Upper lobe of left lung (tissue), 6 donors: ENCODE measurements around the gene NPPC. TPM values are rescaled to one million over a fixed set of nuclear protein-coding genes. Genes with fewer than 3 reads are reported as not detected.
A peak's percentile ranks its signal among the peaks of the same experiment; 100 is the strongest.

Experiments used
- ATAC-seq, 2 donors: fragments of 200-7000 bp; cut with Tn5 transposase; one replicate each; pipeline ENCODE4 v1.9.1; 2022; ENCODE audit warnings: mild to moderate bottlenecking in 2 of 2, moderate library complexity in 2 of 2; ENCODE audit not compliant: low FRiP score in 2 of 2
- DNase-seq, 2 donors: peaks; one replicate each; pipeline ENCODE4 v3.0.0-alpha.2; 2019 to 2020
- H3K27ac ChIP-seq, 4 donors: fragments of 200-600 bp; sonication (generic); one replicate each; pipeline ENCODE4 v1.5.1; 2016 to 2019
- H3K27me3 ChIP-seq, 4 donors: fragments of 200-600 bp; sonication (generic); one replicate each; pipeline ENCODE4 v1.5.1; 2017 to 2019
- H3K36me3 ChIP-seq, 4 donors: fragments of 200-600 bp; sonication (generic); one replicate each; pipeline ENCODE4 v1.5.1; 2016 to 2019
- H3K4me1 ChIP-seq, 4 donors: fragments of 200-600 bp; sonication (generic); one replicate each; pipeline ENCODE4 v1.5.1; 2018 to 2019
- H3K4me3 ChIP-seq, 4 donors: fragments of 200-600 bp; sonication (generic); one replicate each; pipeline ENCODE4 v1.5.1; 2017 to 2019; ENCODE audit warnings: mild to moderate bottlenecking in 2 of 4, moderate library complexity in 1 of 4
- H3K9me3 ChIP-seq, 4 donors: fragments of 200-600 bp; sonication (generic); one replicate each; pipeline ENCODE4 v1.5.1; 2018 to 2019
- EP300 ChIP-seq, 4 donors: sonication (generic); formaldehyde crosslinking; IDR thresholded peaks; one replicate each; pipeline ENCODE4 v1.5.1; 2017; ENCODE audit warnings: antibody characterized with exemption in 4 of 4, control low read depth in 2 of 4
- POLR2A ChIP-seq, 4 donors: fragments of 450-650 bp; IDR thresholded peaks; one replicate each; pipeline ENCODE4 v1.5.1; 2016 to 2017; ENCODE audit warnings: antibody characterized with exemption in 4 of 4, mild to moderate bottlenecking in 2 of 4
- POLR2AphosphoS5 ChIP-seq, 2 donors: sonication (generic); formaldehyde crosslinking; IDR thresholded peaks; one replicate each; pipeline ENCODE4 v1.5.1; 2017; ENCODE audit warnings: antibody characterized with exemption in 2 of 2
- WGBS, 2 donors: methylation state at CpG; one replicate each; pipeline ENCODE4 v1.1.5; 2017 to 2018; 5-methylcytosine and 5-hydroxymethylcytosine counted together
- total RNA-seq, 6 donors: library from RNA; depleted of rRNA in 4 of 6; stranded (reverse); fragments of >200 nt in 4 of 6; gene quantifications; one replicate each; pipeline versions ENCODE4 v1.1.0 to v1.2.1, GENCODE V29; 2016 to 2021
- TF ChIP-seq, protein P1 (sequence below), 6 experiments: fragments of 450-650 bp in 4 of 6; fragments of 200-600 bp in 2 of 6; sonication (generic) in 2 of 6; IDR thresholded peaks; one replicate each; pipeline ENCODE4 v1.5.1; 2016 to 2019; ENCODE audit warnings: antibody characterized with exemption in 6 of 6
- donor health status: DM: no; HTN: no; CAD: no; lungs with moderate emphysema.
- donor health status: DM: no; HTN: yes; CAD: no; lungs with severe emphysema.

NPPC gene
- total RNA-seq, 6 donors from 2014 or later: not detected

DNA sequence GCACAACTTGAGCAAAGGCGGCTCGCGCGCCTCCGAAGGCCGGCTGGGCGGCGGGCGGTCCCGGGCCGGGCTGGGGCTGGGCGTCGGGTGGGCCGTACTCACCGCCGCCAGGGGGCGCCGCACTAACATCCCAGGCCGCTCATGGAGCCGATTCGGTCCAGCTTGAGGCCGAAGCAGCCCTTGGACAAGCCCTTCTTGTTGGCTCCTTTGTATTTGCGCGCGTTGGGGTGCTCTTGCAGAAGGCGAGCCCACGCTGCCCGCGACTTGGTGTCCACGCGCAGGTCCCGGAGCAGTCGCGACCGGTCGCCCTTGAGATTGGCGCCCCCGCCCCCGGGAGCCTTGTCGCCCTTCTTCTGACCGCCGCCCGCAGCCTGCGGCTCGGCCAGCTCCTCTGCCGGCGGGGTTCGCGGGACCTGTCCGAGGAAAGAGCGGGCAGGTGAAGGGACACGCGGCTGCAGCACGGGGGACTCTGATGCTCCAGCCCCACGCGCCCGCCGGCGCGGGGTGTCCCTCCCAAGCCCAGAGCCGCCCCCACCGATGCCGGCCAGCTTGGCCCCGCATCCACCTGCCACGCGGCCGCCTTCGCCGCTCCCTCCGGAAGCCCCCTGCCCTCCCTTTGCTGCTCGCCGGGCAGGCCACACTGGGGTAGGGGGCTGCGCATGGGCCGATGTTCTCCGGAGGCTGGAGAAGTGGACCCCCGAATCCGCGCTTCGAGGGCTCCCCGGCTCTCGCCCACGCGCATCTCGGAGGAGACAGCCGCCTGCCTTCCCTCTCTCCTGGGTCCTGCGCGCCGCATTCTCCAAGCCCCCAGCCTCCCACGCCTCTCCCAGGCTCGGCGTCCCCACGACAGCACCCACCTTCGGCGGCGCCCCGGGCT lies 655 bp downstream of the NPPC start:
- H3K9me3 ChIP-seq: no peaks in the 10 kb centered on the region
- no peak for TF ChIP-seq EP300 (IDR thresholded peaks at IDR 0.05)
- TF ChIP-seq, protein P1, sequence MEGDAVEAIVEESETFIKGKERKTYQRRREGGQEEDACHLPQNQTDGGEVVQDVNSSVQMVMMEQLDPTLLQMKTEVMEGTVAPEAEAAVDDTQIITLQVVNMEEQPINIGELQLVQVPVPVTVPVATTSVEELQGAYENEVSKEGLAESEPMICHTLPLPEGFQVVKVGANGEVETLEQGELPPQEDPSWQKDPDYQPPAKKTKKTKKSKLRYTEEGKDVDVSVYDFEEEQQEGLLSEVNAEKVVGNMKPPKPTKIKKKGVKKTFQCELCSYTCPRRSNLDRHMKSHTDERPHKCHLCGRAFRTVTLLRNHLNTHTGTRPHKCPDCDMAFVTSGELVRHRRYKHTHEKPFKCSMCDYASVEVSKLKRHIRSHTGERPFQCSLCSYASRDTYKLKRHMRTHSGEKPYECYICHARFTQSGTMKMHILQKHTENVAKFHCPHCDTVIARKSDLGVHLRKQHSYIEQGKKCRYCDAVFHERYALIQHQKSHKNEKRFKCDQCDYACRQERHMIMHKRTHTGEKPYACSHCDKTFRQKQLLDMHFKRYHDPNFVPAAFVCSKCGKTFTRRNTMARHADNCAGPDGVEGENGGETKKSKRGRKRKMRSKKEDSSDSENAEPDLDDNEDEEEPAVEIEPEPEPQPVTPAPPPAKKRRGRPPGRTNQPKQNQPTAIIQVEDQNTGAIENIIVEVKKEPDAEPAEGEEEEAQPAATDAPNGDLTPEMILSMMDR (IDR thresholded peaks at IDR 0.05): peak; percentile 91 to 97 (median 93)
- 1 to 2% methylated on average over 12 to 41 of the region's 96 CpGs for WGBS, 2 donors
- H3K27ac ChIP-seq: no peak overlapping the region
- H3K4me1 ChIP-seq: peaks cover 19 to 25% (median 24%) of the 10 kb centered on the region in 4 donors
- ATAC-seq (peak; percentile 89 to 94), DNase-seq (peak; percentile 80 to 97)
- H3K27me3 ChIP-seq: peaks cover 2 to 31% (median 13%) of the 10 kb centered on the region in 4 donors
- H3K4me3 ChIP-seq: peak overlapping the region in 3 of 4 donors; percentile 29 to 52 (median 39)
- no peaks in the 10 kb centered on the region for H3K36me3 ChIP-seq

DNA sequence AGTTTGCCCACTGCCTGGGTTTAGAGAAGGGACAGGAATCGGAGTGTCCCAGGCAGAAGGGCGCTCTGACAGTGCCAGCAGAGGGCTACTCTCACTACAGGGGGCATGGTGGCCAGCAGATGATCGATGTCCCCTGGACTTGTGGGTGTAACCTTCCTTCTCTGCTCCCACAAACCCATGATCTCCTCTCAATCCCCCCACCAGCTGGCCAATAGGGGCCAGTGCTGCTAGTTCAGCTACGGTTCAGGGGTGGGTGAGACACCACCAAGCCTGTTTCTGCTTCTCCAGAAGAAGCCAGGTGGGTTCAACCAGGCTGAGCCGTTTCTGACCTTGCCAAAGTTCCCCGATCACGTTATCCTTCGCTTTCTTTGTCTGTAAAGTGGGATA lies 1.3 kb downstream of the NPPC start:
- H3K36me3 ChIP-seq: no peaks in the 10 kb centered on the region
- ATAC-seq (no peak), DNase-seq (no peak)
- H3K27ac ChIP-seq: no peak overlapping the region
- TF ChIP-seq, protein P1 (IDR thresholded peaks at IDR 0.05): no peak
- no peak for TF ChIP-seq POLR2A (IDR thresholded peaks at IDR 0.05)
- no peak for TF ChIP-seq POLR2AphosphoS5 (IDR thresholded peaks at IDR 0.05)
- TF ChIP-seq EP300 (IDR thresholded peaks at IDR 0.05): no peak
- peaks cover 2 to 31% (median 13%) of the 10 kb centered on the region in 4 donors for H3K27me3 ChIP-seq
- peak overlapping the region in 2 of 4 donors; percentile 39 to 52 for H3K4me3 ChIP-seq
- H3K4me1 ChIP-seq: peaks cover 19 to 25% (median 24%) of the 10 kb centered on the region in 4 donors
- no peaks in the 10 kb centered on the region for H3K9me3 ChIP-seq
- 15 to 47% methylated on average over 5 to 8 of the region's 8 CpGs for WGBS, 2 donors

DNA sequence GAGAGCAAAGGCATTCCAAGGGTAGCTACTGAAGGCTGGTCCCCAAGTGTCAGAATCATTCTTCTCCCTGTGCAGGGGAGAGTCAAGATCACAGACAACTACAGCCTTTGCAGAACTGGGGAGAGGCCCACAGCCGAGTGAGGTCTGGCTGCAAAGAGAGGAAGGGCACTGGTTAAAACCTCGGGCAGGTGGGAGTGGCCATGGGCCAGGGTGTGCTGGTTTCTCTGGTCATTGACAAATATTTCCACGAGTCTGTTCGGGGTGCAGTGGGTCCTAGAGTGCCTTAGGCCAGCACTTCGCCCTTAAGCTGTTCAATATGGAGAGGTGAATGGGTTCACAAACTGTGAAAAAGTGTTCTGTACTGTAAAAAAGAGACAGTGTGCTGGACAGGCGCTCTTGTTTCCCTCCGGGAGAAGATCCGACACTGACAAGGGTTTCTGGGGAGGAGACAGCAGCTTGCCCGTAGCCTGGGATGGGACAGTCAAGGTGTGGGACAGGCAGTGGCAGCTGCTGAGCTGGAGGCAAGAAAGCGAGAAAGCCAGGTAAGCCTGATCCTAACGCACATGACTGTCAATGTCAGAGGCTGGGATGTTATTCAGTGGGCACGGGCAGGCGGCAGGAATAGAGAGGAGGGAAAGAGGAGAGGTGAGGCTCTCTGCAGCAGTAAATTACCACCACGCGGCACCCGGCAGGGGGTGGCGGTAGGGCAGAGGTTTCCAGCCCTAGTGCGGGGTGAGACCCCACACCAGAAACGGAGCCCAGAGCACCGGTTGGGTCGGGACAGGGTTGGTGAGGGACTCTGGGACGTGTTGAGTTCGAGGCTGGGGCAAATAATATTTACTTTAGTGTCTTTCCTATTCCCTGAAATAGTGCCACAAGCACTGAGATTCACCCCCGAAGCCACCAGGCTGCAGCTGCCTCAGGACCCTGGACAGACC lies 2.0 kb downstream of the NPPC start:
- DNase-seq (no peak), ATAC-seq (no peak)
- WGBS, 2 donors: 68 to 75% methylated on average over 24 of the region's 24 CpGs
- no peaks in the 10 kb centered on the region for H3K36me3 ChIP-seq
- no peaks in the 10 kb centered on the region for H3K9me3 ChIP-seq
- H3K27me3 ChIP-seq: peaks cover 2 to 31% (median 13%) of the 10 kb centered on the region in 4 donors
- no peak overlapping the region for H3K27ac ChIP-seq
- H3K4me3 ChIP-seq: no peak overlapping the region
- H3K4me1 ChIP-seq: peaks cover 19 to 25% (median 24%) of the 10 kb centered on the region in 4 donors
- TF ChIP-seq EP300 (IDR thresholded peaks at IDR 0.05): no peak
- TF ChIP-seq, protein P1 (IDR thresholded peaks at IDR 0.05): no peak
- TF ChIP-seq POLR2A (IDR thresholded peaks at IDR 0.05): no peak
- no peak for TF ChIP-seq POLR2AphosphoS5 (IDR thresholded peaks at IDR 0.05)

DNA sequence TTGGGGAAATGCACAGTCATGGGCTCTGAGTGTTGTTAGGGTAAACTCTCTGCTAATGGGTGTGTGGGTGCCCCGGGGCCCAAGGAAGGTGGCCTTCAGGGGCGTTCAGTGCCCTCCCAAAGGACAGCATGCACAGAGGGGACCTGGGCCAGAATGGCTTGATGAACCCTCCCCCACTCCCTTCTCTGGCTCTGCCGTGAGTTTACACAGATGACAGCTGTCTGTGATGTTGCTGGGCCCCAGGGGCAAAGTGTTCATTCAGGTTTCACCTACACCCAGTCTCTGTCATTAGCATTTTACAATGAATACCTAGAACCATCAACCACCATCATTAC lies 3.2 kb downstream of the NPPC start:
- H3K36me3 ChIP-seq: no peaks in the 10 kb centered on the region
- no peak for TF ChIP-seq EP300 (IDR thresholded peaks at IDR 0.05)
- TF ChIP-seq POLR2AphosphoS5 (IDR thresholded peaks at IDR 0.05): no peak
- TF ChIP-seq, protein P1 (IDR thresholded peaks at IDR 0.05): no peak
- TF ChIP-seq POLR2A (IDR thresholded peaks at IDR 0.05): no peak
- H3K27me3 ChIP-seq: peaks cover 2 to 31% (median 13%) of the 10 kb centered on the region in 4 donors
- no peaks in the 10 kb centered on the region for H3K9me3 ChIP-seq
- peaks cover 19 to 25% (median 24%) of the 10 kb centered on the region in 4 donors for H3K4me1 ChIP-seq
- no peak overlapping the region for H3K27ac ChIP-seq
- no peak overlapping the region for H3K4me3 ChIP-seq
- DNase-seq (no peak), ATAC-seq (no peak)
- WGBS, 2 donors: 79% methylated on average over 3 of the region's 3 CpGs; no CpG with 5 or more reads in 1 of the 2 donors
